ENCODE measurements around the gene PEX7. TPM values are rescaled to one million over a fixed set of nuclear protein-coding genes. Genes with fewer than 3 reads are reported as not detected.
"Not testable (repeated sequence)": the region's sequence is repeated elsewhere in the genome, so short reads cannot be mapped to it uniquely, and the experiment has no call there.

Gene PEX7
- total RNA-seq, 5 donors from 2014 or later (not counting 1 experiment from before 2014, with no cell fraction given) = 4.3 to 5.5 (median 4.9) TPM

GRCh38 chr6:136862662-136863061 is 40.3 kb downstream of the PEX7 start:
- no peaks in the 10 kb centered on the region for H3K9me3 ChIP-seq
- WGBS (ENCODE audit: insufficient coverage) = no CpG with 5 or more reads among the region's 1 CpG
- no peaks in the 10 kb centered on the region for H3K36me3 ChIP-seq (ENCODE audit: control insufficient read depth in 2 of 2, extremely low read depth in 1 of 2, insufficient read depth in 1 of 2, low read length in 1 of 2)
- H3K4me3 ChIP-seq (ENCODE audit: control insufficient read depth in 1 of 2, extremely low read depth in 1 of 2, low read length in 1 of 2) = no peak overlapping the region
- H3K4me1 ChIP-seq (ENCODE audit: control insufficient read depth in 1 of 2, extremely low read depth in 1 of 2, insufficient read depth in 2 of 2, low read length in 2 of 2) = no peaks in the 10 kb centered on the region
- H3K36me3 Mint-ChIP-seq = peaks cover 33% of the 10 kb centered on the region
- H3K27ac Mint-ChIP-seq = no peak overlapping the region
- CTCF ChIA-PET = no interaction called here
- POLR2A ChIA-PET = no interaction called here
- ATAC-seq (replicated peaks in 1 of 4) (no peak), DNase-seq (no peak)
- no peaks in the 10 kb centered on the region for H3K27me3 ChIP-seq (replicated peaks in 1 of 2; ENCODE audit: control insufficient read depth in 2 of 2, extremely low read depth in 1 of 2, insufficient read depth in 2 of 2, low read length in 1 of 2)
- no peaks in the 10 kb centered on the region for H3K9me3 Mint-ChIP-seq
- H3K4me1 Mint-ChIP-seq = no peaks in the 10 kb centered on the region
- H3K4me3 Mint-ChIP-seq = no peak overlapping the region
- no peak overlapping the region for H3K27ac ChIP-seq (ENCODE audit: low read length)
- H3K27me3 Mint-ChIP-seq = no peaks in the 10 kb centered on the region

- ChIA-PET POLR2A (no interaction called here), CTCF (no interaction called here)
- Mint-ChIP-seq H3K4me1 (no peaks in the 10 kb centered on the region), H3K36me3 (peaks cover 26% of the 10 kb centered on the region), H3K9me3 (no peaks in the 10 kb centered on the region), H3K4me3 (no peak overlapping the region), H3K27ac (no peak overlapping the region), H3K27me3 (no peaks in the 10 kb centered on the region)
- no CpG with 5 or more reads among the region's 5 CpGs for WGBS (ENCODE audit: insufficient coverage)
- ATAC-seq (replicated peaks in 1 of 4) (no peak), DNase-seq (no peak)
- Histone ChIP-seq H3K36me3 (ENCODE audit: control insufficient read depth in 2 of 2, extremely low read depth in 1 of 2, insufficient read depth in 1 of 2, low read length in 1 of 2) (no peaks in the 10 kb centered on the region), H3K9me3 (no peaks in the 10 kb centered on the region), H3K4me3 (ENCODE audit: control insufficient read depth in 1 of 2, extremely low read depth in 1 of 2, low read length in 1 of 2) (no peak overlapping the region), H3K4me1 (ENCODE audit: control insufficient read depth in 1 of 2, extremely low read depth in 1 of 2, insufficient read depth in 2 of 2, low read length in 2 of 2) (no peaks in the 10 kb centered on the region), H3K27ac (ENCODE audit: low read length) (no peak overlapping the region), H3K27me3 (replicated peaks in 1 of 2; ENCODE audit: control insufficient read depth in 2 of 2, extremely low read depth in 1 of 2, insufficient read depth in 2 of 2, low read length in 1 of 2) (no peaks in the 10 kb centered on the region)
These were observed 41.4 kb downstream of the PEX7 start for GRCh38 chr6:136863752-136864151.

- H3K4me3 ChIP-seq (ENCODE audit: control insufficient read depth in 1 of 2, extremely low read depth in 1 of 2, low read length in 1 of 2) = no peak overlapping the region
- ChIA-PET CTCF (no interaction called here), POLR2A (no interaction called here)
- H3K4me1 ChIP-seq (ENCODE audit: control insufficient read depth in 1 of 2, extremely low read depth in 1 of 2, insufficient read depth in 2 of 2, low read length in 2 of 2) = no peaks in the 10 kb centered on the region
- no peaks in the 10 kb centered on the region for H3K4me1 Mint-ChIP-seq
- 92% methylated on average over 2 of the region's 4 CpGs for WGBS (ENCODE audit: insufficient coverage)
- H3K36me3 ChIP-seq (ENCODE audit: control insufficient read depth in 2 of 2, extremely low read depth in 1 of 2, insufficient read depth in 1 of 2, low read length in 1 of 2) = no peaks in the 10 kb centered on the region
- H3K9me3 Mint-ChIP-seq = no peaks in the 10 kb centered on the region
- no peaks in the 10 kb centered on the region for H3K27me3 ChIP-seq (replicated peaks in 1 of 2; ENCODE audit: control insufficient read depth in 2 of 2, extremely low read depth in 1 of 2, insufficient read depth in 2 of 2, low read length in 1 of 2)
- no peaks in the 10 kb centered on the region for H3K27me3 Mint-ChIP-seq
- ATAC-seq (replicated peaks in 1 of 4) = no peak
- H3K27ac ChIP-seq (ENCODE audit: low read length) = no peak overlapping the region
- no peak overlapping the region for H3K4me3 Mint-ChIP-seq
- H3K9me3 ChIP-seq = no peaks in the 10 kb centered on the region
- DNase-seq = no peak
- no peak overlapping the region for H3K27ac Mint-ChIP-seq
- H3K36me3 Mint-ChIP-seq = peaks cover 23% of the 10 kb centered on the region
These were observed 42.3 kb downstream of the PEX7 start for GRCh38 chr6:136864676-136865075.

- Histone ChIP-seq H3K4me1 (ENCODE audit: control insufficient read depth in 1 of 2, extremely low read depth in 1 of 2, insufficient read depth in 2 of 2, low read length in 2 of 2) (no peaks in the 10 kb centered on the region), H3K27me3 (replicated peaks in 1 of 2; ENCODE audit: control insufficient read depth in 2 of 2, extremely low read depth in 1 of 2, insufficient read depth in 2 of 2, low read length in 1 of 2) (no peaks in the 10 kb centered on the region), H3K4me3 (ENCODE audit: control insufficient read depth in 1 of 2, extremely low read depth in 1 of 2, low read length in 1 of 2) (no peak overlapping the region), H3K9me3 (no peaks in the 10 kb centered on the region), H3K36me3 (ENCODE audit: control insufficient read depth in 2 of 2, extremely low read depth in 1 of 2, insufficient read depth in 1 of 2, low read length in 1 of 2) (peaks cover 0 to 4% of the 10 kb centered on the region in 2 donors), H3K27ac (ENCODE audit: low read length) (no peak overlapping the region)
- Mint-ChIP-seq H3K4me1 (no peaks in the 10 kb centered on the region), H3K36me3 (peaks cover 30% of the 10 kb centered on the region), H3K9me3 (peaks cover 0 to under 1% (median 0%) of the 10 kb centered on the region in 3 donors), H3K27ac (no peak overlapping the region), H3K27me3 (no peaks in the 10 kb centered on the region), H3K4me3 (no peak overlapping the region)
- ChIA-PET POLR2A (no interaction called here), CTCF (interaction anchor here (0.6 to 1.1 kb wide), 3 partner anchors 8 to 1583 kb away, joined by 3 to 7 read pairs (median 3); no protein-coding TSS in a partner anchor)
- ATAC-seq (replicated peaks in 1 of 4) (no peak), DNase-seq (no peak)
- no CpG with 5 or more reads among the region's 4 CpGs for WGBS (ENCODE audit: insufficient coverage)
These were observed 44.6 kb downstream of the PEX7 start for GRCh38 chr6:136866872-136867416.

- ChIA-PET CTCF (no interaction called here), POLR2A (no interaction called here)
- Mint-ChIP-seq H3K4me3 (no peak overlapping the region), H3K9me3 (peaks cover 0 to 19% (median 10%) of the 10 kb centered on the region in 3 donors), H3K36me3 (peaks cover 44% of the 10 kb centered on the region), H3K27ac (no peak overlapping the region), H3K27me3 (no peaks in the 10 kb centered on the region), H3K4me1 (no peaks in the 10 kb centered on the region)
- Histone ChIP-seq H3K36me3 (ENCODE audit: control insufficient read depth in 2 of 2, extremely low read depth in 1 of 2, insufficient read depth in 1 of 2, low read length in 1 of 2) (peaks cover 0 to 10% of the 10 kb centered on the region in 2 donors), H3K27ac (ENCODE audit: low read length) (no peak overlapping the region), H3K4me3 (ENCODE audit: control insufficient read depth in 1 of 2, extremely low read depth in 1 of 2, low read length in 1 of 2) (no peak overlapping the region), H3K9me3 (peaks cover 11% of the 10 kb centered on the region), H3K4me1 (ENCODE audit: control insufficient read depth in 1 of 2, extremely low read depth in 1 of 2, insufficient read depth in 2 of 2, low read length in 2 of 2) (no peaks in the 10 kb centered on the region), H3K27me3 (replicated peaks in 1 of 2; ENCODE audit: control insufficient read depth in 2 of 2, extremely low read depth in 1 of 2, insufficient read depth in 2 of 2, low read length in 1 of 2) (no peaks in the 10 kb centered on the region)
- no peak for DNase-seq
- ATAC-seq (replicated peaks in 1 of 4) = no peak
- whole genome bisulfite sequencing (ENCODE audit: insufficient coverage) = no CpG with 5 or more reads among the region's 2 CpGs
These were observed 47.1 kb downstream of the PEX7 start for GRCh38 chr6:136869451-136869850.

- Mint-ChIP-seq H3K4me1 (peaks cover 0 to 10% (median 0%) of the 10 kb centered on the region in 3 donors), H3K36me3 (peaks cover 59% of the 10 kb centered on the region), H3K9me3 (peaks cover 0 to 27% (median 10%) of the 10 kb centered on the region in 3 donors), H3K27me3 (no peaks in the 10 kb centered on the region), H3K4me3 (no peak overlapping the region), H3K27ac (no peak overlapping the region)
- no peaks in the 10 kb centered on the region for H3K27me3 ChIP-seq (replicated peaks in 1 of 2; ENCODE audit: control insufficient read depth in 2 of 2, extremely low read depth in 1 of 2, insufficient read depth in 2 of 2, low read length in 1 of 2)
- ChIA-PET CTCF (no interaction called here), POLR2A (no interaction called here)
- H3K4me1 ChIP-seq (ENCODE audit: control insufficient read depth in 1 of 2, extremely low read depth in 1 of 2, insufficient read depth in 2 of 2, low read length in 2 of 2) = no peaks in the 10 kb centered on the region
- no peak overlapping the region for H3K27ac ChIP-seq (ENCODE audit: low read length)
- no peak overlapping the region for H3K4me3 ChIP-seq (ENCODE audit: control insufficient read depth in 1 of 2, extremely low read depth in 1 of 2, low read length in 1 of 2)
- H3K36me3 ChIP-seq (ENCODE audit: control insufficient read depth in 2 of 2, extremely low read depth in 1 of 2, insufficient read depth in 1 of 2, low read length in 1 of 2) = peaks cover 0 to 10% of the 10 kb centered on the region in 2 donors
- H3K9me3 ChIP-seq = peaks cover 11% of the 10 kb centered on the region
- peak in 1 of 35 experiments; percentile 3 for DNase-seq
- WGBS (ENCODE audit: insufficient coverage) = no CpG with 5 or more reads among the region's 3 CpGs
- no peak for ATAC-seq (replicated peaks in 1 of 4)
These were observed 51.4 kb downstream of the PEX7 start for GRCh38 chr6:136873748-136874147.

GRCh38 chr6:136876469-136876868 is 54.1 kb downstream of the PEX7 start:
- POLR2A ChIA-PET; CTCF ChIA-PET; ATAC-seq (replicated peaks in 1 of 4); DNase-seq; H3K27me3 Mint-ChIP-seq; H3K36me3 ChIP-seq (ENCODE audit: control insufficient read depth in 2 of 2, extremely low read depth in 1 of 2, insufficient read depth in 1 of 2, low read length in 1 of 2); H3K27me3 ChIP-seq (replicated peaks in 1 of 2; ENCODE audit: control insufficient read depth in 2 of 2, extremely low read depth in 1 of 2, insufficient read depth in 2 of 2, low read length in 1 of 2); H3K27ac Mint-ChIP-seq; H3K4me3 Mint-ChIP-seq; H3K4me1 ChIP-seq (ENCODE audit: control insufficient read depth in 1 of 2, extremely low read depth in 1 of 2, insufficient read depth in 2 of 2, low read length in 2 of 2); H3K4me3 ChIP-seq (ENCODE audit: control insufficient read depth in 1 of 2, extremely low read depth in 1 of 2, low read length in 1 of 2); H3K27ac ChIP-seq (ENCODE audit: low read length): not testable (repeated sequence)
- WGBS (ENCODE audit: insufficient coverage) = 100% methylated on average over 2 of the region's 4 CpGs
- Mint-ChIP-seq H3K4me1 (peaks cover 0 to 14% (median 5%) of the 10 kb centered on the region in 3 donors), H3K36me3 (peaks cover 67% of the 10 kb centered on the region), H3K9me3 (peaks cover 0 to 27% (median 10%) of the 10 kb centered on the region in 3 donors)
- H3K9me3 ChIP-seq = peaks cover 11% of the 10 kb centered on the region
